G401.6 (cell line): ENCODE measurements around the gene CEP97.
"Not testable (repeated sequence)": the region's sequence is repeated elsewhere in the genome, so short reads cannot be mapped to it uniquely, and the experiment has no call there.

Experiments
- FAIRE-seq: peaks from 2 replicates; lab custom pipeline; 2012; peaks lifted over from hg19 to GRCh38; lab: Jason Lieb, UNC

Gene CEP97

GRCh38 chr3:101724329-101725193 lies at the start of gene CEP97:
TSS of gene CEP97 (plus strand) at chr3:101724614. CDS start at chr3:101724677, 63 bp downstream.
- FAIRE-seq = peak; percentile 96

- FAIRE-seq = no peak
These were observed 48.7 kb upstream of the CEP97 start for GRCh38 chr3:101675709-101676215.

GRCh38 chr3:101676216-101676764 lies 48.1 kb upstream of the CEP97 start:
- FAIRE-seq = peak; percentile 51

GRCh38 chr3:101676765-101677435 lies 47.5 kb upstream of the CEP97 start, which contains the start of gene ZBTB11:
TSS of gene ZBTB11 (minus strand) at chr3:101677132. CDS start at chr3:101676914, 218 bp downstream.
- peak; percentile 99 for FAIRE-seq

GRCh38 chr3:101677436-101678286 lies 46.8 kb upstream of the CEP97 start:
- FAIRE-seq = no peak

GRCh38 chr3:101678837-101679236 lies 45.6 kb upstream of the CEP97 start:
- peak; percentile 98 for FAIRE-seq

- no peak for FAIRE-seq
These were observed 43.9 kb upstream of the CEP97 start for GRCh38 chr3:101680466-101680865.

GRCh38 chr3:101685050-101685400 lies 39.4 kb upstream of the CEP97 start:
- FAIRE-seq = no peak

- FAIRE-seq = no peak
These were observed 38.5 kb upstream of the CEP97 start for GRCh38 chr3:101685870-101686307.

- FAIRE-seq = no peak
These were observed 37.1 kb upstream of the CEP97 start for GRCh38 chr3:101687142-101687931.

- FAIRE-seq = no peak
These were observed 35.1 kb upstream of the CEP97 start for GRCh38 chr3:101689286-101689685.

- no peak for FAIRE-seq
These were observed 33.4 kb upstream of the CEP97 start for GRCh38 chr3:101690972-101691371.

- FAIRE-seq = not testable (repeated sequence)
These were observed 32.4 kb upstream of the CEP97 start for GRCh38 chr3:101691685-101692671.

GRCh38 chr3:101693540-101693939 lies 30.9 kb upstream of the CEP97 start:
- FAIRE-seq = not testable (repeated sequence)

GRCh38 chr3:101694836-101695235 lies 29.6 kb upstream of the CEP97 start:
- not testable (repeated sequence) for FAIRE-seq

GRCh38 chr3:101695779-101696372 lies 28.5 kb upstream of the CEP97 start:
- peak; percentile 78 for FAIRE-seq

- FAIRE-seq = no peak
These were observed 22.4 kb upstream of the CEP97 start for GRCh38 chr3:101701696-101702634.

- FAIRE-seq = no peak
These were observed 21.7 kb upstream of the CEP97 start for GRCh38 chr3:101702726-101703125.
